Measurements from ENCODE around the gene PICALM.
A peak's percentile ranks its signal among the peaks of the same experiment; 100 is the strongest.

PICALM gene

GRCh38 chr11:86043765-86044503 lies 24.9 kb downstream of the PICALM start:
- DNase-seq, result no peak

- DNase-seq, result peak; percentile 83
Observed at GRCh38 chr11:86041975-86042378, 26.9 kb downstream of the PICALM start.

GRCh38 chr11:86040919-86041850 lies 27.7 kb downstream of the PICALM start:
- no peak for DNase-seq

GRCh38 chr11:86039094-86039493 lies 29.8 kb downstream of the PICALM start:
- no peak for DNase-seq

GRCh38 chr11:86037743-86038142 lies 31.1 kb downstream of the PICALM start:
- no peak for DNase-seq

GRCh38 chr11:86035920-86036319 lies 33.0 kb downstream of the PICALM start:
- DNase-seq, result no peak

GRCh38 chr11:86035164-86035563 lies 33.7 kb downstream of the PICALM start:
- DNase-seq, result no peak

GRCh38 chr11:86034710-86035109 lies 34.2 kb downstream of the PICALM start:
- DNase-seq, result no peak

GRCh38 chr11:86021377-86021776 lies 47.5 kb downstream of the PICALM start:
- no peak for DNase-seq

GRCh38 chr11:86018249-86018648 lies 50.6 kb downstream of the PICALM start:
- no peak for DNase-seq

GRCh38 chr11:86016451-86016850 lies 52.4 kb downstream of the PICALM start:
- DNase-seq, result no peak

- DNase-seq, result no peak
Observed at GRCh38 chr11:86015699-86016098, 53.2 kb downstream of the PICALM start.

GRCh38 chr11:86014221-86014620 lies 54.7 kb downstream of the PICALM start:
- DNase-seq, result no peak

GRCh38 chr11:86013713-86014112 lies 55.2 kb downstream of the PICALM start:
- DNase-seq, result no peak

- DNase-seq, result no peak
Observed at GRCh38 chr11:86011175-86011574, 57.7 kb downstream of the PICALM start.

GRCh38 chr11:86003654-86004053 lies 65.2 kb downstream of the PICALM start:
- DNase-seq, result no peak

GRCh38 chr11:86002431-86002830 lies 66.5 kb downstream of the PICALM start:
- DNase-seq, result no peak

GRCh38 chr11:85991508-85991907 lies 77.4 kb downstream of the PICALM start:
- no peak for DNase-seq

GRCh38 chr11:85989746-85990145 lies 79.1 kb downstream of the PICALM start:
- no peak for DNase-seq

GRCh38 chr11:85988780-85989179 lies 80.1 kb downstream of the PICALM start:
- no peak for DNase-seq

GRCh38 chr11:85977751-85978160 lies 91.1 kb downstream of the PICALM start:
- DNase-seq, result no peak

- no peak for DNase-seq
Observed at GRCh38 chr11:85976525-85976924, 92.4 kb downstream of the PICALM start.

- DNase-seq, result no peak
Observed at GRCh38 chr11:85974122-85974521, 94.8 kb downstream of the PICALM start.

- DNase-seq, result no peak
Observed at GRCh38 chr11:85970593-85970992, 98.3 kb downstream of the PICALM start.
